ENCODE data around the gene RAD18.

GRCh38 chr3:8895829-8896228 is 67.4 kb downstream of the RAD18 start:
- no peak for TF ChIP-seq CTCF (IDR thresholded peaks at IDR 0.05; ENCODE audit: insufficient read depth, low read depth, low read length)
- no peak for TF ChIP-seq EZH2 (IDR thresholded peaks at IDR 0.05; ENCODE audit: insufficient read depth, low read length)

Data from astrocyte (in vitro differentiated cells and primary cell).